Sciatic nerve (tissue), 2 donors: ENCODE data around the gene PRR23B. TPM values are rescaled to one million over a fixed set of nuclear protein-coding genes. Genes with fewer than 3 reads are reported as not detected.

Experiments used
- ATAC-seq: fragments of 200-7000 bp; cut with Tn5 transposase; one replicate; pipeline ENCODE4 v1.9.1; 2020; ENCODE audit warnings: mild to moderate bottlenecking, moderate library complexity
- DNase-seq: peaks from one replicate; pipeline ENCODE4 v3.0.0-alpha.2; 2020; ENCODE audit warnings: low spot score
- intact Hi-C: fragments of 100-400 bp; cut with DNase I; formaldehyde crosslinking; loops from one replicate; pipeline ENCODE4 v1.14.2; 2022
- total RNA-seq: library from RNA; stranded (reverse); fragmentation: NEBNext Ultra II Directional; extraction: Animal tissue kit (Norgen Biotek cat#: 25700); gene quantifications from one replicate; pipeline ENCODE4 v1.2.1, GENCODE V29; 2021
- donor health status: DM: no; HTN: no; CAD: no.
- donor health status: DM: no; HTN: no; CAD: no.

The PRR23B gene
- total RNA-seq, 1 donor from 2014 or later = not detected

GRCh38 chr3:138984816-138985215 lies 35.9 kb downstream of the PRR23B start:
- DNase-seq (no peak), ATAC-seq (no peak)
- intact Hi-C loops = no loop called here

- ATAC-seq = no peak
Measured at GRCh38 chr3:138976047-138976446, 44.7 kb downstream of the PRR23B start.

GRCh38 chr3:138975351-138975750 lies 45.4 kb downstream of the PRR23B start:
- intact Hi-C loops = no loop called here
- ATAC-seq (no peak), DNase-seq (no peak)

More at GRCh38 chr3:138976047-138976446, 44.7 kb downstream of the PRR23B start:
- DNase-seq = no peak
- intact Hi-C loops = no loop called here

- no peak for DNase-seq
- intact Hi-C loops = no loop called here
- no peak for ATAC-seq
Measured at GRCh38 chr3:138974462-138974861, 46.3 kb downstream of the PRR23B start.

GRCh38 chr3:138972941-138973340 lies 47.8 kb downstream of the PRR23B start:
- DNase-seq (no peak), ATAC-seq (no peak)
- intact Hi-C loops = no loop called here

- no peak for DNase-seq
- intact Hi-C loops = no loop called here
- no peak for ATAC-seq
Measured at GRCh38 chr3:138971766-138972320, 48.9 kb downstream of the PRR23B start.

Other genes starting within 250 kb of the PRR23B start
- 28.8 TPM for gene PIK3CB, start 186.0 kb downstream of the PRR23B start, total RNA-seq
- 0.13 TPM for gene FOXL2, start 73.8 kb downstream of the PRR23B start, total RNA-seq
- gene FOXL2NB, start 73.7 kb downstream of the PRR23B start, total RNA-seq = not detected
- gene PRR23A, start 14.7 kb downstream of the PRR23B start, total RNA-seq = not detected
- gene PRR23C, start 24.0 kb upstream of the PRR23B start, total RNA-seq = not detected